HL-60 (cell line): ENCODE data around the gene CCSER2.

Source experiments
- GABPA ChIP-seq: IDR thresholded peaks from 2 replicates; pipeline ENCODE4 v1.6.1; 2012; ENCODE audit warnings: low read depth
- POLR2AphosphoS5 ChIP-seq: IDR thresholded peaks from 2 replicates; pipeline ENCODE4 v1.6.1; 2012; ENCODE audit warnings: low read depth
- TF ChIP-seq, protein P1 (sequence below): IDR thresholded peaks from one replicate; pipeline ENCODE4 v1.5.1; 2011; ENCODE audit warnings: low read length, control low read depth, inconsistent platforms; ENCODE audit not compliant: insufficient read depth
- TF ChIP-seq, protein P2 (sequence below): IDR thresholded peaks from 2 replicates; pipeline ENCODE4 v1.6.1; 2012; ENCODE audit warnings: low read depth; ENCODE audit not compliant: insufficient replicate concordance

DNA sequence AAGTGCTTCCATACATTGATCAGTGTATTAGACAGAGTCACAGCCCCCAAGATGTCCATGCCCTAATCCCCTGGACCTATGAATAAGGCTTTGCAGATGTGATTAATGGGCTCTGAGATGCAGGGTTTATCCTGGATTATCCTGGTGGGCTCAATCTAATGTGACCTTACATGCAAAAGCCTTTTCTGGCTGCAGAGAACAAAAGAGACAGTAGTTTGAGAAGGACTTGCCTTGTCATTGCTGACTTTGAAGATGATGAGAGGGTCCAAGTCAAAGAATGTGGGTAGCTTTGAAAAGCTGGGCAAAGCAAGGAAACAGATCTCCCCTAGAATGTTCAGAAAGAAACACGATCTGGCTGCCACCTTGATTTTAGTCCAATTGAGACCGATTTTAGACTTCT is 238.7 kb downstream of the CCSER2 start:
- TF ChIP-seq POLR2AphosphoS5 (no peak), GABPA (no peak)
- TF ChIP-seq, protein P1, sequence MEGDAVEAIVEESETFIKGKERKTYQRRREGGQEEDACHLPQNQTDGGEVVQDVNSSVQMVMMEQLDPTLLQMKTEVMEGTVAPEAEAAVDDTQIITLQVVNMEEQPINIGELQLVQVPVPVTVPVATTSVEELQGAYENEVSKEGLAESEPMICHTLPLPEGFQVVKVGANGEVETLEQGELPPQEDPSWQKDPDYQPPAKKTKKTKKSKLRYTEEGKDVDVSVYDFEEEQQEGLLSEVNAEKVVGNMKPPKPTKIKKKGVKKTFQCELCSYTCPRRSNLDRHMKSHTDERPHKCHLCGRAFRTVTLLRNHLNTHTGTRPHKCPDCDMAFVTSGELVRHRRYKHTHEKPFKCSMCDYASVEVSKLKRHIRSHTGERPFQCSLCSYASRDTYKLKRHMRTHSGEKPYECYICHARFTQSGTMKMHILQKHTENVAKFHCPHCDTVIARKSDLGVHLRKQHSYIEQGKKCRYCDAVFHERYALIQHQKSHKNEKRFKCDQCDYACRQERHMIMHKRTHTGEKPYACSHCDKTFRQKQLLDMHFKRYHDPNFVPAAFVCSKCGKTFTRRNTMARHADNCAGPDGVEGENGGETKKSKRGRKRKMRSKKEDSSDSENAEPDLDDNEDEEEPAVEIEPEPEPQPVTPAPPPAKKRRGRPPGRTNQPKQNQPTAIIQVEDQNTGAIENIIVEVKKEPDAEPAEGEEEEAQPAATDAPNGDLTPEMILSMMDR = no peak
- TF ChIP-seq, protein P2, sequence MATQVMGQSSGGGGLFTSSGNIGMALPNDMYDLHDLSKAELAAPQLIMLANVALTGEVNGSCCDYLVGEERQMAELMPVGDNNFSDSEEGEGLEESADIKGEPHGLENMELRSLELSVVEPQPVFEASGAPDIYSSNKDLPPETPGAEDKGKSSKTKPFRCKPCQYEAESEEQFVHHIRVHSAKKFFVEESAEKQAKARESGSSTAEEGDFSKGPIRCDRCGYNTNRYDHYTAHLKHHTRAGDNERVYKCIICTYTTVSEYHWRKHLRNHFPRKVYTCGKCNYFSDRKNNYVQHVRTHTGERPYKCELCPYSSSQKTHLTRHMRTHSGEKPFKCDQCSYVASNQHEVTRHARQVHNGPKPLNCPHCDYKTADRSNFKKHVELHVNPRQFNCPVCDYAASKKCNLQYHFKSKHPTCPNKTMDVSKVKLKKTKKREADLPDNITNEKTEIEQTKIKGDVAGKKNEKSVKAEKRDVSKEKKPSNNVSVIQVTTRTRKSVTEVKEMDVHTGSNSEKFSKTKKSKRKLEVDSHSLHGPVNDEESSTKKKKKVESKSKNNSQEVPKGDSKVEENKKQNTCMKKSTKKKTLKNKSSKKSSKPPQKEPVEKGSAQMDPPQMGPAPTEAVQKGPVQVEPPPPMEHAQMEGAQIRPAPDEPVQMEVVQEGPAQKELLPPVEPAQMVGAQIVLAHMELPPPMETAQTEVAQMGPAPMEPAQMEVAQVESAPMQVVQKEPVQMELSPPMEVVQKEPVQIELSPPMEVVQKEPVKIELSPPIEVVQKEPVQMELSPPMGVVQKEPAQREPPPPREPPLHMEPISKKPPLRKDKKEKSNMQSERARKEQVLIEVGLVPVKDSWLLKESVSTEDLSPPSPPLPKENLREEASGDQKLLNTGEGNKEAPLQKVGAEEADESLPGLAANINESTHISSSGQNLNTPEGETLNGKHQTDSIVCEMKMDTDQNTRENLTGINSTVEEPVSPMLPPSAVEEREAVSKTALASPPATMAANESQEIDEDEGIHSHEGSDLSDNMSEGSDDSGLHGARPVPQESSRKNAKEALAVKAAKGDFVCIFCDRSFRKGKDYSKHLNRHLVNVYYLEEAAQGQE = no peak
